ENCODE results near the gene EMX1.
A peak's percentile ranks its signal among the peaks of the same experiment; 100 is the strongest.
"Not testable (repeated sequence)": the region's sequence is repeated elsewhere in the genome, so short reads cannot be mapped to it uniquely, and the experiment has no call there.

The EMX1 gene

GRCh38 chr2:72901426-72901825 lies 15.9 kb upstream of the EMX1 start:
- DNase-seq, result no peak

DNA sequence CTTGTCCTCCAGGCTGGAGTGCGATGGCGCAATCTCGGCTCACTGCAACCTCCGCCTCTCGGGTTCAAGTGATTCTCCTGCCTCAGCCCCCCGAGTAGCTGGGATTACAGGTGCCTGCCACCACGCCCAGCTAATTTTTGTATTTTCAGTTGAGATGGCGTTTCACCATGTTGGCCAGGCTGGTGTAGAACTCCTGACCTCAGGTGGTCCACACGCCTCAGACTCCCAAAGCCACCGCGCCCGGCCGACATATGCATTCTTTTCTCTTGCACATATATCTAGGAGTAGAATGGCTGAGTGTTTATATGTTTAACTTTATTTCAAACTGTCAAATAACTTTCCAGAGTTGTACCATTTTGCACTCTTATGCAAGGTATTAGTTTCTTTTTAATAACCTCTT lies 9.9 kb upstream of the EMX1 start:
- DNase-seq, result not testable (repeated sequence)

GRCh38 chr2:72908741-72909140 lies 8.6 kb upstream of the EMX1 start:
- no peak for DNase-seq

DNA sequence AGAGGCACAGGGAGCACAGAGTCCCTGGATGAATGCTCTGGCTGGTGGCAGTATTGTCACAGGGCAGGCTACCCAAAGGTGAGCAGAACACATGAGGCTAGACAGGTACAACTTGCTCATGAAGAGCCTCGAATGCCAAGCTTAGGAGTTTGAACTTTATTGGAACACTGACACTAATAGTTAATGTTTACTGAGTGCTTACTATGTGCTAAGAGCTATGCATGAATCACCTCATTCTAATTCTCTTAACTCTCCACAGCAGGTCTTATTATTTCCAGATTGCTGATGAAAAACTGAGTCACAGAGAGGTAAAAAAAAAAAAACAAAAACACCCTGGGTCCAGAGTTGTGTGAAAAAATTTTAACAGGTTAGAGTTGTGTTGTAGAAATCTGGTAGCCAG lies 6.1 kb upstream of the EMX1 start:
- no peak for DNase-seq

DNA sequence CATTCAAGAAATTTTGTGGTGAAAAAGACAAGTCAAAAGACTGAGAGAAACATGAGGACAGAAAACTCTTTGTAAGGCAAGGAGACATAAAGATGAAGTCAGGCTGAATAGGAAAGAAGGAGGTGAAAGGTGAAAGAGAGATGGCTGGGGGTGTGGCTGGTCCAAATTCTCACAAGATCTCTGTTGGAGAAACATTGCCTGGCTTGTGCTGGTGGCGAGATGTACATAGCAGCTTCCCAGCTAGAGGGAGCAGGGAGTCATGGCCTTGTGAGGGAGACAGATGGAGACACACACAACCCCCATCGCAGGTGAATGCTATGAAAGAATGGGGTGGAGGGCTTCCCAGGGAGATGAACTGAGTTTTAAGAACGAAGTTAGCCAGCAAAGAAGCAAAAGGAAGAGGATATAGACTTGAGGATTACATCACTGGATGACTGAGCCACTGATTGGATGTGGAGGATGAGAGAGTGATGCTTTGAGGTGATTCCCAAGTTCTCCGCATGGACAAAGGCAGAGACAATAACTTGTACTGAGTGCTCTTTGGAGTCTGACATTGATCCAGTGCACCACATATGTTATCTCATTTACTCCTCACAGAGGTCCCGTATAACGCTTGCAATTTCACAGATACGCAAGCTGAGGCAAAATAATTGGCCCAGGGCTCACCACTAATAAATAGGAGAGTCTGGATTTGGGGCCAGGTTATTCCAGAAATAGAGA lies 3.7 kb upstream of the EMX1 start:
- DNase-seq, result no peak

DNA sequence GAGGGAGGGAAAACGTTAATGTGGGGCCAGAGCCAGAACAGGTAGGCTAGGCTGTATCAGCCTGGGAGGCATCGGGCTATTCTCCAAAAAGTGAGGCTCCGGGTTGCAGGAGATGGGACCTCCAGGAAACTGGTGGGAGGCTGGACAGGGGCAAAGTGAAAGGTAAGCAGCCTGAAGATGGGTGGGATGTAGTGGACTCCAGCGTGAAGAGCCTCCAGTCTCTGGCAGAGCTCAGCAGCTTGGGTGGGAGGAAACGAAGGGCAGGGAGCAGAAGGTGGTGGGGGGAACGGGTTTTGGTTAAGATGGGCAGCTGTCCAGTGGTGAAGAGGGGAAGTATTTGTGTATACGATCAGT lies 3.1 kb upstream of the EMX1 start:
- no peak for DNase-seq

DNA sequence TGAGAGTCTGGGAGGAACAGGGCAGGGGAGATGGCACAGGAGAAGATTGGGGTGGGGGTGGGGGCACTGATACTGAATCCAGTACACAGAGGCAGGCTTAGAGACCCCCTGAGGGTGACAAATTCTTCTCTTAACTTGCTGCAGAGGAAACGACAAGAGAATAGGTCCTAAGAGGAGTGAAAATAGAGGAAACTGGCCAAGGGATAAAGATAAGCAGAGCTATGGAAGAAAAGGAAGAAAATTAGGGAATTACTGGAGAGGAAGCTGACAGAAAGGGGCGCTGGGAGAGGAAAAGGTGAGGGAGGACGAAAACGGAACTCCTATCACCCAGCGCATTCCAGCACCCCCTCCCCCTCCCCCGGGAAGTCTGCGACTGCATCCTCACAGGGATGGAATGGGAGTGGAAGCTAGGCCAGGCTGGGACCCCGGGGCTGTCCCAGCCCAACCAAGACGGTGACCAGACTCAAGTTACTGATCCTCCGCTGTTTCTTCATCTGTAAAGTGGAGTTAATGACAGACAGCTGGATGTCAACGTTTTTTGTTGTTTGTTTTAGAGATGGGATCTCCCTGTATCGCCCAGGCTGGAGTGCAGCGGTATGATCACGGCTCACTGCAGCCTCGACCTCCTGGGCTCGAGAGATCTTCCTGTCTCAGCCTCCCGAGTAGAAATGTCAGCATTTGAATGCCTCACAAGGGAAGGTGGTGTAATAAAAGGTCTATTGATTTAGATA lies 2.6 kb upstream of the EMX1 start:
- DNase-seq, result no peak

GRCh38 chr2:72915320-72915906 lies 1.9 kb upstream of the EMX1 start:
- DNase-seq, result no peak

- peak in 1 of 4 experiments; percentile 12 for DNase-seq
These were observed 1.2 kb upstream of the EMX1 start for GRCh38 chr2:72915907-72916742.

GRCh38 chr2:72916743-72917137 lies 579 bp upstream of the EMX1 start:
- DNase-seq, result no peak

DNA sequence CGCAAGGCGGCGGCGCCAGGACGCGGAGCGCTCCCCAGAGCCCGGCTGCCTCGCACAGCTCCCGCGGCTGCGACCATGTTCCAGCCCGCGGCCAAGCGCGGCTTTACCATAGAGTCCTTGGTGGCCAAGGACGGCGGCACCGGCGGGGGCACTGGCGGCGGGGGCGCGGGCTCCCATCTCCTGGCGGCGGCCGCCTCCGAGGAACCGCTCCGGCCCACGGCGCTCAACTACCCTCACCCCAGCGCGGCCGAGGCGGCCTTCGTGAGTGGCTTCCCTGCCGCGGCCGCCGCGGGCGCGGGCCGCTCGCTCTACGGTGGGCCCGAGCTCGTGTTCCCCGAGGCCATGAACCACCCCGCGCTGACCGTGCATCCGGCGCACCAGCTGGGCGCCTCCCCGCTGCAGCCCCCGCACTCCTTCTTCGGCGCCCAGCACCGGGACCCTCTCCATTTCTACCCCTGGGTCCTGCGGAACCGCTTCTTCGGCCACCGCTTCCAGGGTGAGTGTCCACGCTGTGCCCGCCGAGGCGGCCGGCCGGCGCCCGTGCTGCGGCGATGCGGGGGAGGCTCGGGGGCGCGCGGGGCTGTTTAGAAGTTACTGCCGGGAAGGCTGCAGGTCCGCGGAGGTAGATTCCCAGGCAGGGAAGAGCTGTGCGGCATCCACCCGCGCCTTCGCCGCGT lies 696 bp downstream of the EMX1 start:
- no peak for DNase-seq

- no peak for DNase-seq
These were observed 2.3 kb downstream of the EMX1 start for GRCh38 chr2:72919414-72920317.

DNA sequence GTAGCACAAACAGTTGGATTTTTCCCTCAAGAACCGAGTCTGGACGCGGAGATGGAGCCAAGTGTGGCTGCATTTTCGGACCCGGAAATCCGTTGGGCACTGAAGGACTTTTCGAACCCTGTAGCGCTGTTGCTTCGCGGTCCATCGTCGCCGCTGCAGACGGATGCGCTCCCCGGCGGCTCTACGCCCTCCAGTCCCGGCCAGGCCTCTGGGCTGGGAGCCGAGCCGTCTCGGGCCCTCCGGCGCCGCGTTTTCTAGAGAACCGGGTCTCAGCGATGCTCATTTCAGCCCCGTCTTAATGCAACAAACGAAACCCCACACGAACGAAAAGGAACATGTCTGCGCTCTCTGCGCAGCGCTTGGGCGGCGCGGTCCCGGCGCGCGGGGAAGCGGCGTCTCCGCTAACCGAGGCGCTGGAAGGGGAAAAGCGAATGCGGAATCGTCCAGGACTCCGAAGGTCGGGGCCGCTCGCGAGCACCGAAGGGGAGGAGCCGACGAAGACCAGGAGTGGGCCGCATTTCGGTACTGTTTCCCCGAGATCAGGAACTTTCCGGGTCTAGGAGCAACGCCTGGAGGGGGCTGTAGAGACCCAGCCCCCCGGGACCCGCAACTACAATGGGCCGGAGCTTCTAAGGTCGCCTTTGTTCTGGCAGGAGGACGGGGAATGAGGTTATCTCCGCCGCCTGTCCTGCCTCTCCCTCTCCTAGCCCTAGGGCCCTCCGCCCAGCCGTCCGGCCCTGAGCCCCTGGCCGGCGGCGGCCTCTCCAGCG lies 3.2 kb downstream of the EMX1 start:
- no peak for DNase-seq

GRCh38 chr2:72921088-72921851 lies 4.0 kb downstream of the EMX1 start:
- no peak for DNase-seq

DNA sequence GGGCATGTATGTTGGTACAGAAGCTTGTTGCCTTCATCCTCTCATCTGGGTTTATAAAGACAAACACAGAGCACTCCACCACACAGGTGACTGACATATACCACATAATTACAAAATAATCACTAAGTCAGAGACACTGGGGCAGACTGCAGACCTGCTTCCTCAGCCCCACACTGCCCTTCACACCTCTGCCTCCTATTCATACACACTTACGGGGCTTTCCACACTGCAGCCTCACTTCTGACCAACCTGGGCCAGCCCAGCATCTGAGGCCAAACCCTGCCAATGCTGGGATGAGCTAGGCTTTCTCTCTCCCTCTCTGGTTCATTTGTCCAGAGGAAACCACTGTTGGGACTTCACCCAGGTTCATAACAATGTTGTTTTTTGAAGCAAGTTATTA lies 4.5 kb downstream of the EMX1 start:
- DNase-seq, result no peak

- no peak for DNase-seq
These were observed 6.6 kb downstream of the EMX1 start for GRCh38 chr2:72923833-72924352.

DNA sequence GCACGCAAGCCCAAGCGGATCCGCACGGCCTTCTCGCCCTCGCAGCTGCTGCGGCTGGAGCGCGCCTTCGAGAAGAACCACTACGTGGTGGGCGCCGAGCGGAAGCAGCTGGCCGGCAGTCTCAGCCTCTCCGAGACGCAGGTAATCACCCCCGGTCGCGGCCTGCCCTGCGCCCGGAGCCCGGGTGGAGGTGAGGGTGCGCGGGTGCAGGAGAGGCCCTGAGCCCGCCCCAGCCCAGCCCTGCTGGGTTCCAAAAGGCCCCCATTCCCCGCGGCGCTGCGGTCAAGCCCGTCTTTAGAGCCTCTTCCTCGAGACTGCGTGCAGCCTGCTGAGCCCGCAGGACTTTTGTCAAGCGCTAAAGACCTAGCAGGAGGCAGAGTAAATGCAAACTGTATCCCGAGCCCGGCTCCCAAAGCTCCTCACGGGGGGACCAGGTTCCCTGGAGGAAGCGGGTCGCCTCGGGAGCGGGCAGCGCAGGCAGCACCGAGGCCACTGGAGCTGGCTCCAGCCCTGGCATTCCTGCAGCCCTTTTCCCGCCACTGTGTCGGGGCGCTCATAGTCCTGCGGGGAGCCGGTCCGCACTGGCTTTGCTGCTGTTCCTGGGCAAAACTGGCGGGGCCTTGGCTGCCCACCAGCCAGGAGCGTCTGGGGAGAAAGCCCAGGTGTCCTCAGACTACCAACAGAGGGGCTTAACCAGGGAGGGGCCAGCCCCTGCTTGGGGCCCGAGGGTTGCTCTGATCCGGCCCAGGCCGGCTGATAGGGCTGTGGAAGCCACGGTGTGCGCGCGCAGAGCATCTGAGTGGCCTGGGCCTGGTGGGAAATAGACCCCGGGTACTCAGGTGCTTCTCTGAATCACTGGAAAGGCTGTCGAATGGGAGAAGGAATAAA lies 7.3 kb downstream of the EMX1 start:
- no peak for DNase-seq

DNA sequence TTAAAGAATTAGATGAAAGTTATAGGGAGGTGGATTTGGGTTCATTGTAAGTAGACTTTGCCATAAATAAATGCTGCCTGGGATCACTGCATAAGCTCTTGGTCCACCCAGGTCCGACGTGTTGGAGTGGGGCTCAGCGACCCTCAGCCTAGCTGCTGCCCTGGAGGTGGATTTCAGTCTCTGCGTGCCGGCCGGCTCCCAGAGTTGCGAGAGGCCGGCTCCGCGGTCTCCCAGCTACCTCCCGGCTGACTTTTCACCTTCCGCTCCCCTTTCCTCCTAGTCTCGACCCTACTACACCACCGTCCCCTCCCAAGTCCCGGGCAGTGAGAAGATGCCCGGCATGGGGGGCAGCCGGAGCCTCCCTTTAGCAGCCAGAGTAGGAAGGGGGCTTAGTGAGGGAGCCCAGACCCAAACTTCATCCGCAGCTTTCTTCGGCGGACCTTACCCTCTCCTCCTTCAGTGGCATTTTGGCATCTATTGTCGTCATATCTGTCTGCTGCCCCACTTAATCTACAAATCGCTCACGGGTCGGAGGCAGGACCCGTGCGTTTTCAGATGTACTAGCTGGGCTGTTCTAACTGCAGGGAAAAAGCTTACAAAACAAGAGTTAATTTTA lies 8.1 kb downstream of the EMX1 start:
- no peak for DNase-seq

Measured in activated CD4-positive, CD25-positive, alpha-beta regulatory T cell (primary cell).